ENCODE results near the gene PRR13.

DNA sequence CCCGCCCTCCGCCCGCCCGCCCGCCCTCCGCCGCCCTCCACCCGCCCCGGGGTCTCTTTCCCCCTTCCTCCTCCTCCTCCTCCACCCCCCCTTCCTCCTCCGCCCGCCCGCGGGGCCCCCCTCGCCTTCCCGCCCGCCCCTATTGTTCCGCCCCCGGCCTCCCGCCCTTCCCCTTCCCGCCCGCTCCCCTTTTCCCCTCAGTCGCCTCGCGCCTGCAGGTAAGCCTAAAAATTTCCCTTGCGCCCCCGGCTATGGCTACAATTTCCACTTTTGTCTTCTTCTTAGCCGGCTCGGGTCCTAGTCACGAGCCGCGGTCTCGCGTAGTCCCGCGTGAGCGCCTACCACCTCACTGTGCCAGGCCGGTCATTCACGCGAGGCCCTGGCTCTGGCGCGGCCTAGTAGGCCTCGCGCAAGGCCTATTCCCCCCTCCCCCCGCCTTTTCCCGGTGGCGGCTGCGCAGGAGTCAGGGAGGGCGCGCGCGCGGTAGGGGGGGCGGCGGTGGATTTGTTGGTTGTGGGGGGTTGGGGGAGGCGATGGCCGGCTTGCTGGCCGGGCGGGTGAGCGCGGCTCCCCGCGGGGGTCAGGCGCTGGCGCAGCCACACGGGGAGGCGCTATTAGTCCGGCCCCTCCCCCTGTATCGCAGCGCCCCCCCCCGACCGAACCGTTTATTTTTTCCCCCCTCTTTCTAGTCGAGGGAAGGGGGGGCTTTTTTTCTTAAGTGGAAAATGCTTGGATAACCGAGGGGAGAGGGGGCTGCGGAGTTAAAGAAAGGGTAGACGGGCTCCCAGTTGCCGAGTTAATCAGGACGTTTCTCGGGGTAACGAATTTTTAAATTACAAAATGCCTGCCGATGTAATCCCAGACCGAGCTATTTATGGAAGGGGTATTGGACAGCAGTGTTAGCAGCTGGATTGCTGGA, 10.9 kb downstream of the PRR13 start:
- TF ChIP-seq, protein P1, sequence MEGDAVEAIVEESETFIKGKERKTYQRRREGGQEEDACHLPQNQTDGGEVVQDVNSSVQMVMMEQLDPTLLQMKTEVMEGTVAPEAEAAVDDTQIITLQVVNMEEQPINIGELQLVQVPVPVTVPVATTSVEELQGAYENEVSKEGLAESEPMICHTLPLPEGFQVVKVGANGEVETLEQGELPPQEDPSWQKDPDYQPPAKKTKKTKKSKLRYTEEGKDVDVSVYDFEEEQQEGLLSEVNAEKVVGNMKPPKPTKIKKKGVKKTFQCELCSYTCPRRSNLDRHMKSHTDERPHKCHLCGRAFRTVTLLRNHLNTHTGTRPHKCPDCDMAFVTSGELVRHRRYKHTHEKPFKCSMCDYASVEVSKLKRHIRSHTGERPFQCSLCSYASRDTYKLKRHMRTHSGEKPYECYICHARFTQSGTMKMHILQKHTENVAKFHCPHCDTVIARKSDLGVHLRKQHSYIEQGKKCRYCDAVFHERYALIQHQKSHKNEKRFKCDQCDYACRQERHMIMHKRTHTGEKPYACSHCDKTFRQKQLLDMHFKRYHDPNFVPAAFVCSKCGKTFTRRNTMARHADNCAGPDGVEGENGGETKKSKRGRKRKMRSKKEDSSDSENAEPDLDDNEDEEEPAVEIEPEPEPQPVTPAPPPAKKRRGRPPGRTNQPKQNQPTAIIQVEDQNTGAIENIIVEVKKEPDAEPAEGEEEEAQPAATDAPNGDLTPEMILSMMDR (conservative IDR thresholded peaks at IDR 0.05; ENCODE audit: low read depth, low read length): peak; percentile 55
- no peak for TF ChIP-seq EZH2 (IDR thresholded peaks at IDR 0.05; ENCODE audit: borderline replicate concordance, low read depth, low read length, poor library complexity, severe bottlenecking)

Data from A673 (cell line).